Loucy (cell line): ENCODE measurements around the gene ZNF80.

Source experiments
- EZH2phosphoT487 ChIP-seq: fragments of 200-600 bp; IDR thresholded peaks from 2 replicates; pipeline ENCODE4 v1.6.1; 2018; ENCODE audit warnings: antibody characterized with exemption, mild to moderate bottlenecking, moderate library complexity, borderline replicate concordance
- TF ChIP-seq, protein P1 (sequence below): fragments of 200-600 bp; sonication (generic); conservative IDR thresholded peaks from 2 replicates; pipeline ENCODE4 v1.5.1; 2014; ENCODE audit warnings: mild to moderate bottlenecking, antibody characterized with exemption, low read length

DNA sequence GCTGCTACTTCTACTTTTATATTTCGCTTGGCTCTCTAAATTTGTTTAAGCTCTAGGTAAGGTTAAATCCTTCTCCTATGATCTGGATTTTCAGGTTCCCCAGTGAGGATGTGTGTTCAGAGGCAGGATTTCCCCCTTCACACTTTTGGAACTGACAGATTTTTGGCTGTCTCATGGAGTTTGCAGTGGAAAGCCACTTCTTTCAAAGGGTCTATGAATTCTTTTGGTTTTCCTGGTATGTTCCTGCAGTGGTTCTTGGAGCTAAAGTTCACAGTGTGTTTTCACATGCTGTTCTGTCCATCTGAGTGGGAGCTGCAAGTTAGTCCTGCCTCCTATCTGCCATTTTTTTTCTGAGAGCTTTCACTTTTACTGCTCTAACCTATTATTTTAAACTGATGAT is 34.9 kb upstream of the ZNF80 start:
- TF ChIP-seq, protein P1, sequence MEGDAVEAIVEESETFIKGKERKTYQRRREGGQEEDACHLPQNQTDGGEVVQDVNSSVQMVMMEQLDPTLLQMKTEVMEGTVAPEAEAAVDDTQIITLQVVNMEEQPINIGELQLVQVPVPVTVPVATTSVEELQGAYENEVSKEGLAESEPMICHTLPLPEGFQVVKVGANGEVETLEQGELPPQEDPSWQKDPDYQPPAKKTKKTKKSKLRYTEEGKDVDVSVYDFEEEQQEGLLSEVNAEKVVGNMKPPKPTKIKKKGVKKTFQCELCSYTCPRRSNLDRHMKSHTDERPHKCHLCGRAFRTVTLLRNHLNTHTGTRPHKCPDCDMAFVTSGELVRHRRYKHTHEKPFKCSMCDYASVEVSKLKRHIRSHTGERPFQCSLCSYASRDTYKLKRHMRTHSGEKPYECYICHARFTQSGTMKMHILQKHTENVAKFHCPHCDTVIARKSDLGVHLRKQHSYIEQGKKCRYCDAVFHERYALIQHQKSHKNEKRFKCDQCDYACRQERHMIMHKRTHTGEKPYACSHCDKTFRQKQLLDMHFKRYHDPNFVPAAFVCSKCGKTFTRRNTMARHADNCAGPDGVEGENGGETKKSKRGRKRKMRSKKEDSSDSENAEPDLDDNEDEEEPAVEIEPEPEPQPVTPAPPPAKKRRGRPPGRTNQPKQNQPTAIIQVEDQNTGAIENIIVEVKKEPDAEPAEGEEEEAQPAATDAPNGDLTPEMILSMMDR, result no peak
- no peak for TF ChIP-seq EZH2phosphoT487
